K562 (cell line): ENCODE measurements around the gene PRKAR1B. TPM values are rescaled to one million over a fixed set of nuclear protein-coding genes. Genes with fewer than 3 reads are reported as not detected.
A peak's percentile ranks its signal among the peaks of the same experiment; 100 is the strongest.

ENCODE experiments used
- ATAC-seq: fragments of 200-7000 bp; cut with Tn5 transposase; 3 replicates; pipeline ENCODE4 v1.9.1; 2020; ENCODE audit warnings: moderate library complexity
- BruUV-seq: library from RNA; stranded (reverse); fragments of 400-500 nt; replicated peaks from 2 replicates; lab custom pipeline; 2021; lab: Mats Ljungman, UMichigan
- CTCF ChIA-PET: fragments of 300-600 bp; formaldehyde crosslinking; extraction: SDS; loops from one replicate; lab custom pipeline; 2021; ENCODE audit warnings: low intra/inter-chr PET ratio; lab: Yijun Ruan, JAX
- POLR2A ChIA-PET: fragments of 300-600, 350-650 bp; sonication (Branson Sonifier 250); formaldehyde crosslinking; extraction: SDS; loops from one replicate; lab custom pipeline; 2021; ENCODE audit warnings: antibody characterized with exemption, inconsistent platforms; lab: Yijun Ruan, JAX
- DNase-seq, 4 experiments: peaks; one replicate each; pipeline versions ENCODE4 v3.0.0 to v3.0.0-alpha.2; 2011 to 2018; ENCODE audit warnings: low spot score in 3 of 4, mixed read lengths in 3 of 4; ENCODE audit errors: extremely low read depth in 1 of 4
- FAIRE-seq: peaks from 2 replicates; lab custom pipeline; 2011; peaks lifted over from hg19 to GRCh38; lab: Jason Lieb, UNC
- H2AFZ ChIP-seq: 2 replicates; pipeline ENCODE4 v1.6.0; 2011; ENCODE audit warnings: low read depth, low read length, control low read depth, inconsistent platforms
- H3K27ac ChIP-seq: fragments of 200-600 bp; 3 replicates; pipeline ENCODE4 v1.8.0; 2011; ENCODE audit warnings: low read depth, mild to moderate bottlenecking, control low read depth, inconsistent platforms, low read length, moderate library complexity, mixed read lengths; ENCODE audit errors: extremely low read depth
- H3K27me3 ChIP-seq, 2 experiments: fragments of 300-600 bp in 1 of 2; 2 replicates in 1 of 2; 3 replicates in 1 of 2; pipeline versions ENCODE4 v1.6.0 to v1.8.0; 2011; ENCODE audit warnings: inconsistent platforms in 2 of 2, low read length in 2 of 2, mild to moderate bottlenecking in 1 of 2, mixed read lengths in 1 of 2, moderate library complexity in 1 of 2; ENCODE audit not compliant: control insufficient read depth in 2 of 2, insufficient read depth in 2 of 2
- H3K36me3 ChIP-seq: fragments of 300-600 bp; 3 replicates; pipeline ENCODE4 v1.8.0; 2011; ENCODE audit warnings: mild to moderate bottlenecking, low read length, inconsistent platforms; ENCODE audit not compliant: control insufficient read depth, insufficient read depth
- H3K4me1 ChIP-seq, 2 experiments: fragments of 200-600 bp in 1 of 2; replicated peaks in 1 of 2; 2 replicates in 1 of 2; 3 replicates in 1 of 2; pipeline versions ENCODE4 v1.5.1 to v1.8.0; 2011; ENCODE audit warnings: inconsistent platforms in 2 of 2, low read length in 2 of 2, mild to moderate bottlenecking in 1 of 2, mixed read lengths in 1 of 2, moderate library complexity in 1 of 2; ENCODE audit not compliant: control insufficient read depth in 2 of 2, insufficient read depth in 2 of 2
- H3K4me2 ChIP-seq: 2 replicates; pipeline ENCODE4 v1.6.1; 2011; ENCODE audit warnings: low read length, control low read depth, inconsistent platforms, mixed read lengths; ENCODE audit not compliant: insufficient read depth
- H3K4me3 ChIP-seq: fragments of 200-600 bp; sonication (generic), shearing (Covaris generic); 2 replicates; pipeline ENCODE4 v1.5.1; 2016; ENCODE audit warnings: control low read depth, inconsistent platforms
- H3K79me2 ChIP-seq: fragments of 200-600 bp; 3 replicates; pipeline ENCODE4 v1.8.0; 2011; ENCODE audit warnings: low read length, inconsistent platforms; ENCODE audit not compliant: control insufficient read depth, insufficient read depth
- H3K9ac ChIP-seq, 2 experiments: 2 replicates each; pipeline versions ENCODE4 v1.6.0 to v1.6.1; 2011; ENCODE audit warnings: low read depth in 2 of 2, low read length in 2 of 2, control low read depth in 1 of 2, inconsistent platforms in 1 of 2, mild to moderate bottlenecking in 1 of 2, mixed read lengths in 1 of 2; ENCODE audit not compliant: insufficient read depth in 1 of 2
- H3K9me1 ChIP-seq: one replicate; pipeline ENCODE4 v1.6.0; 2011; ENCODE audit warnings: inconsistent platforms, mild to moderate bottlenecking, low read length, moderate library complexity; ENCODE audit not compliant: control insufficient read depth, insufficient read depth
- H3K9me3 ChIP-seq: replicated peaks from 2 replicates; pipeline ENCODE4 v1.5.1; 2011; ENCODE audit warnings: low read depth, low read length, inconsistent platforms; ENCODE audit not compliant: control insufficient read depth, insufficient read depth
- H4K20me1 ChIP-seq: replicated peaks from 2 replicates; pipeline ENCODE4 v1.6.1; 2011; ENCODE audit warnings: low read length, inconsistent platforms, mixed read lengths; ENCODE audit not compliant: control insufficient read depth, insufficient read depth
- KDM1A ChIP-seq, 2 experiments: fragments of 450-650 bp; IDR thresholded peaks; 2 replicates each; pipeline ENCODE4 v1.6.1; 2016; ENCODE audit warnings: mild to moderate bottlenecking in 2 of 2
- PATZ1 ChIP-seq: fragments of 250-450 bp; sonication (Bioruptor Pico); IDR thresholded peaks from 2 replicates; pipeline ENCODE4 v1.5.0; 2020; ENCODE audit warnings: mild to moderate bottlenecking, borderline replicate concordance
- RAD51 ChIP-seq: fragments of 450-650 bp; IDR thresholded peaks from 2 replicates; pipeline ENCODE4 v1.7.1; 2016; ENCODE audit warnings: low read depth, mild to moderate bottlenecking, borderline replicate concordance
- STAT6 ChIP-seq: sonication (generic); formaldehyde crosslinking; IDR thresholded peaks from 2 replicates; pipeline ENCODE4 v1.8.1; 2023; ENCODE audit warnings: mild to moderate bottlenecking, missing genetic modification reagents
- TEAD2 ChIP-seq: fragments of 450-650 bp; IDR thresholded peaks from 2 replicates; pipeline ENCODE4 v1.6.1; 2016; ENCODE audit warnings: missing genetic modification characterization, control low read depth, missing compliant biosample characterization
- ZFX ChIP-seq: sonication (generic); formaldehyde crosslinking; IDR thresholded peaks from 2 replicates; pipeline ENCODE4 v1.8.0; 2022; ENCODE audit warnings: mild to moderate bottlenecking, missing genetic modification reagents, moderate library complexity
- ZNF347 ChIP-seq: fragments of 450-650 bp; formaldehyde crosslinking; IDR thresholded peaks from 2 replicates; pipeline ENCODE4 v1.4.0; 2020; ENCODE audit warnings: low read depth, mild to moderate bottlenecking, moderate library complexity
- ZNF592 ChIP-seq: fragments of 450-650 bp; IDR thresholded peaks from 2 replicates; pipeline ENCODE4 v1.6.1; 2017; ENCODE audit warnings: antibody characterized with exemption, mild to moderate bottlenecking
- WGBS: fragments of 100-300 bp; shearing (Covaris generic); methylation state at CpG from one replicate; pipeline ENCODE4 v1.1.6; 2016; ENCODE audit warnings: low coverage, mixed read lengths; ENCODE audit not compliant: insufficient coverage; ENCODE audit errors: missing lambda C conversion rate; 5-methylcytosine and 5-hydroxymethylcytosine counted together
- in situ Hi-C: fragments of 300-500 bp; cut with MboI; formaldehyde crosslinking; loops from 4 replicates; pipeline ENCODE4 v1.15.0; 2018; ENCODE audit warnings: inconsistent platforms, mixed read lengths
- intact Hi-C: fragments of 100-400 bp; cut with micrococcal nuclease; formaldehyde crosslinking; loops from 2 replicates; pipeline ENCODE4 v1.14.2; 2022
- polyA plus RNA-seq, 8 experiments: library from polyadenylated mRNA; depleted of rRNA in 4 of 8; stranded (reverse) in 5 of 8; unstranded in 3 of 8; fragments of >200 nt; fragmentation: Nextera tagmentation in 2 of 8; fragmentation: Illumina TruSeq in 1 of 8; extraction: Ambion mirVana in 2 of 8; extraction: Trizol in 1 of 8; gene quantifications; 2 replicates each; pipeline versions ENCODE4 v1.2.1 to v1.2.3, GENCODE V29; 2011 to 2014; ENCODE audit warnings: inconsistent platforms in 1 of 8, missing spikeins in 1 of 8
- total RNA-seq, 7 experiments: library from RNA; depleted of rRNA in 6 of 7; stranded (reverse); fragments of >200 nt in 6 of 7; fragmentation: Illumina TruSeq in 2 of 7; extraction: Trizol in 2 of 7; gene quantifications; 2 replicates each; pipeline versions ENCODE4 v1.2.1 to v1.2.3, GENCODE V29; 2011 to 2021; ENCODE audit warnings: low replicate concordance in 1 of 7

PRKAR1B gene
- total and polyA plus RNA-seq, 9 of the 15 experiments (the other 6 are each of a cell fraction or from before 2014, with no cell fraction given), result 0.99 to 30.5 (median 12.7) TPM

DNA sequence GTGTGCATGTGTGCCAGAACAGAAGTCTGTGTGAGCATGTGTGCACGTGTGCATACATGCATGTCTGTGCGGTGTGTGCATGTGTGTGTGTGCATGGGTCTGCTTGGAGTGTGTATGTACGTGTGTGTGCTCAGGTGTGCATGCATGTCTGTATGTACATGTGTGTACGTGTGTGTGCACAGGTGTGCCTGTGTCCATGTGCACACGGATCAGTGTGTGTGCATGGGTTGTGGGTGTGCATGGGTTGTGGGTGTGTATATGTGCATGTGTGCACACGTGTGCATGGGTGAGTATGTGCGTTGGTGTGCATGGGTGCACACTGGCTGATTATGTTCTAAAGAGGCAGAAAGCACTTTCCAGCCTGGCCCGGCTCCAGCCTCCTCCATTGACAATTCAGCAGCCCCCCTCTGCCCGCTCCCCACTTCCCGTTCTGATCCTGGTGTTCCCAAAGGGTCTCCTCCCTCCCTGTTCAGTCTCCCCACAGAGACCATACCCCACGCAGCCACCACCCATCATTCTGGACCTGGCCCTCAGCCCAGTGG, 163.4 kb downstream of the PRKAR1B start:
- Histone ChIP-seq H3K9ac (no peak overlapping the region), H3K4me1 (peaks cover 0 to 21% of the 10 kb centered on the region in 2 experiments; a peak in 2 of 5 replicates), H3K27ac (no peak overlapping the region), H3K36me3 (no peaks in the 10 kb centered on the region; the same call in 2 of the 3 replicates), H3K27me3 (no peaks in the 10 kb centered on the region)
- FAIRE-seq (no peak), DNase-seq (no peak), ATAC-seq (no peak)
- TF ChIP-seq PATZ1, result no peak
- no peak for TF ChIP-seq STAT6
- peak in 1 of 2 experiments; percentile 87; a peak in 2 of 4 replicates for TF ChIP-seq KDM1A (IDR thresholded peaks at IDR 0.05)
- TF ChIP-seq ZFX, result no peak
- no peak for TF ChIP-seq RAD51
- no peak for TF ChIP-seq TEAD2 (tag)
- no peak for TF ChIP-seq ZNF347 (CRISPR knock-in tag)
- TF ChIP-seq ZNF592, result no peak
- TF ChIP-seq, all 486 proteins: peak for 1
- in situ Hi-C loops, result no loop called here
- H3K4me2 ChIP-seq, result no peak overlapping the region
- H4K20me1 ChIP-seq, result no peaks in the 10 kb centered on the region
- H3K9me3 ChIP-seq, result no peaks in the 10 kb centered on the region
- no peaks in the 10 kb centered on the region for H3K79me2 ChIP-seq
- H3K4me3 ChIP-seq, result no peak overlapping the region
- H2AFZ ChIP-seq, result no peak overlapping the region
- intact Hi-C loops, result no loop called here
- no TSS peak for BruUV-seq
- ChIA-PET CTCF (no interaction called here), POLR2A (no interaction called here)
- H3K9me1 ChIP-seq, result no peaks in the 10 kb centered on the region
- 72% methylated on average over 10 of the region's 11 CpGs for WGBS
